IMR-90 (cell line): Measurements from ENCODE around the gene UNK. TPM values are rescaled to one million over a fixed set of nuclear protein-coding genes. Genes with fewer than 3 reads are reported as not detected.

Source experiments
- ATAC-seq: fragments of 200-7000 bp; cut with Tn5 transposase; 2 replicates; pipeline ENCODE4 v1.9.1; 2020; ENCODE audit warnings: low read depth, mild to moderate bottlenecking, moderate library complexity
- BruUV-seq: library from RNA; stranded (reverse); fragments of 400-500 nt; replicated peaks from 2 replicates; lab custom pipeline; 2021; lab: Mats Ljungman, UMichigan
- CTCF ChIA-PET: fragments of 300-600 bp; formaldehyde crosslinking; extraction: SDS; loops from one replicate; lab custom pipeline; 2021; ENCODE audit warnings: antibody characterized with exemption; lab: Yijun Ruan, JAX
- POLR2A ChIA-PET: fragments of 300-600 bp; sonication (Branson Sonifier 250); formaldehyde crosslinking; loops from one replicate; lab custom pipeline; 2022; ENCODE audit warnings: antibody characterized with exemption; ENCODE audit not compliant: unreplicated experiment; lab: Charles Lee
- DNase-seq: peaks from one replicate; pipeline ENCODE4 v3.0.0; 2013
- H2AFZ ChIP-seq: replicated peaks from 2 replicates; pipeline ENCODE3; 2013; ENCODE audit warnings: low read length, mild to moderate bottlenecking; ENCODE audit not compliant: poor library complexity
- H2AK5ac ChIP-seq: 2 replicates; pipeline ENCODE4 v1.6.1; 2013; ENCODE audit warnings: low read depth, low read length, inconsistent platforms
- H2AK9ac ChIP-seq: replicated peaks from 2 replicates; pipeline ENCODE3; 2013; ENCODE audit warnings: mild to moderate bottlenecking, low read depth, low read length, moderate library complexity; ENCODE audit not compliant: poor library complexity
- H2BK120ac ChIP-seq: 2 replicates; pipeline ENCODE4 v1.6.1; 2013; ENCODE audit warnings: low read depth, low read length, inconsistent platforms
- H2BK15ac ChIP-seq: 3 replicates; pipeline ENCODE4 v1.6.1; 2013; ENCODE audit warnings: low read depth, low read length, inconsistent platforms
- H2BK20ac ChIP-seq: 2 replicates; pipeline ENCODE4 v1.6.1; 2013; ENCODE audit warnings: low read depth, mild to moderate bottlenecking, inconsistent platforms, low read length, moderate library complexity
- H2BK5ac ChIP-seq: 2 replicates; pipeline ENCODE4 v1.6.1; 2013; ENCODE audit warnings: mild to moderate bottlenecking, low read depth, low read length, inconsistent platforms; ENCODE audit not compliant: poor library complexity, severe bottlenecking
- H3K14ac ChIP-seq: replicated peaks from 2 replicates; pipeline ENCODE4 v1.6.1; 2013; ENCODE audit warnings: low read depth, low read length, inconsistent platforms
- H3K18ac ChIP-seq: 2 replicates; pipeline ENCODE4 v1.6.1; 2013; ENCODE audit warnings: low read depth, low read length, control low read depth
- H3K23ac ChIP-seq: 2 replicates; pipeline ENCODE4 v1.6.1; 2013; ENCODE audit warnings: low read depth, low read length, inconsistent platforms
- H3K27ac ChIP-seq: 2 replicates; pipeline ENCODE4 v1.5.1; 2013; ENCODE audit warnings: mild to moderate bottlenecking, control low read depth, low read length; ENCODE audit not compliant: insufficient read depth
- H3K27me3 ChIP-seq: 2 replicates; pipeline ENCODE4 v1.6.1; 2013; ENCODE audit warnings: low read length; ENCODE audit not compliant: control insufficient read depth, insufficient read depth
- H3K36me3 ChIP-seq: 2 replicates; pipeline ENCODE4 v1.6.1; 2013; ENCODE audit warnings: low read length, mixed read lengths; ENCODE audit not compliant: control insufficient read depth, insufficient read depth
- H3K4ac ChIP-seq: 2 replicates; pipeline ENCODE4 v1.6.1; 2013; ENCODE audit warnings: low read depth, low read length, inconsistent platforms
- H3K4me1 ChIP-seq: 2 replicates; pipeline ENCODE4 v1.6.1; 2013; ENCODE audit warnings: low read length, mixed read lengths; ENCODE audit not compliant: control insufficient read depth, insufficient read depth
- H3K4me2 ChIP-seq: 2 replicates; pipeline ENCODE4 v1.6.1; 2013; ENCODE audit warnings: low read depth, mild to moderate bottlenecking, control low read depth, low read length, moderate library complexity
- H3K4me3 ChIP-seq: 2 replicates; pipeline ENCODE4 v1.5.1; 2013; ENCODE audit warnings: low read depth, mild to moderate bottlenecking, control low read depth, low read length, moderate library complexity; ENCODE audit not compliant: insufficient read depth
- H3K56ac ChIP-seq: 2 replicates; pipeline ENCODE4 v1.6.1; 2013; ENCODE audit warnings: low read length, inconsistent platforms; ENCODE audit not compliant: insufficient read depth; ENCODE audit errors: extremely low read depth
- H3K79me1 ChIP-seq, 2 experiments: 2 replicates each; pipeline ENCODE4 v1.6.1; 2013; ENCODE audit warnings: low read length in 2 of 2, inconsistent platforms in 1 of 2, low read depth in 1 of 2
- H3K9ac ChIP-seq: 2 replicates; pipeline ENCODE4 v1.6.1; 2013; ENCODE audit warnings: low read depth, low read length, control low read depth
- H3K9me1 ChIP-seq: 2 replicates; pipeline ENCODE4 v1.6.1; 2013; ENCODE audit warnings: low read length, inconsistent platforms; ENCODE audit not compliant: insufficient read depth
- H3K9me3 ChIP-seq: 2 replicates; pipeline ENCODE4 v1.6.1; 2013; ENCODE audit warnings: low read length; ENCODE audit not compliant: control insufficient read depth, insufficient read depth
- H4K20me1 ChIP-seq: 2 replicates; pipeline ENCODE4 v1.6.1; 2013; ENCODE audit warnings: low read length, inconsistent platforms; ENCODE audit not compliant: insufficient read depth
- H4K5ac ChIP-seq: 2 replicates; pipeline ENCODE4 v1.6.1; 2013; ENCODE audit warnings: mild to moderate bottlenecking, low read depth, low read length, control low read depth
- H4K8ac ChIP-seq, 2 experiments: 2 replicates each; pipeline ENCODE4 v1.6.1; 2013; ENCODE audit warnings: low read depth in 2 of 2, low read length in 2 of 2, control low read depth in 1 of 2, inconsistent platforms in 1 of 2
- H4K91ac ChIP-seq: 2 replicates; pipeline ENCODE4 v1.6.1; 2013; ENCODE audit warnings: low read depth, low read length, inconsistent platforms; ENCODE audit not compliant: insufficient read depth
- BHLHE40 ChIP-seq: fragments of 150-350 bp; IDR thresholded peaks from 2 replicates; pipeline ENCODE4 v1.6.1; 2016; ENCODE audit warnings: mild to moderate bottlenecking, low read depth, low read length
- CEBPB ChIP-seq: IDR thresholded peaks from 2 replicates; pipeline ENCODE4 v1.6.1; 2012; ENCODE audit warnings: low read depth, low read length, improper control_type of control experiment
- CHD1 ChIP-seq: IDR thresholded peaks from 2 replicates; pipeline ENCODE4 v1.6.1; 2012; ENCODE audit warnings: low read depth, low read length, improper control_type of control experiment
- FOS ChIP-seq: fragments of 150-350 bp; IDR thresholded peaks from 2 replicates; pipeline ENCODE4 v1.6.1; 2016; ENCODE audit warnings: low read depth, low read length
- NFE2L2 ChIP-seq: fragments of 150-350 bp; IDR thresholded peaks from 2 replicates; pipeline ENCODE4 v1.6.1; 2016; ENCODE audit warnings: low read depth, mild to moderate bottlenecking, low read length
- POLR2A ChIP-seq: IDR thresholded peaks from 2 replicates; pipeline ENCODE4 v1.6.1; 2012; ENCODE audit warnings: mild to moderate bottlenecking, low read depth, low read length
- RAD21 ChIP-seq: IDR thresholded peaks from 2 replicates; pipeline ENCODE4 v1.6.1; 2012; ENCODE audit warnings: low read length, improper control_type of control experiment
- RCOR1 ChIP-seq: IDR thresholded peaks from 2 replicates; pipeline ENCODE4 v1.6.1; 2012; ENCODE audit warnings: mild to moderate bottlenecking, low read length, improper control_type of control experiment; ENCODE audit not compliant: insufficient replicate concordance
- SMC3 ChIP-seq: fragments of 150-350 bp; IDR thresholded peaks from 2 replicates; pipeline ENCODE4 v1.6.1; 2016; ENCODE audit warnings: low read depth, mild to moderate bottlenecking, antibody characterized with exemption, low read length, moderate library complexity
- WGBS, 2 experiments: methylation state at CpG; one replicate each; pipeline versions ENCODE4 v1.1.5 to v1.1.7; 2013; ENCODE audit warnings: missing lambda C conversion rate in 2 of 2; ENCODE audit not compliant: insufficient read length in 1 of 2; ENCODE audit errors: extremely low coverage in 2 of 2; 5-methylcytosine and 5-hydroxymethylcytosine counted together
- dilution Hi-C: fragments of 300-500 bp; cut with HindIII; formaldehyde crosslinking; loops from one replicate; pipeline ENCODE4 v1.14.3; 2018; ENCODE audit warnings: low sequenced_read_pairs; ENCODE audit not compliant: unreplicated experiment
- in situ Hi-C: fragments of 300-500 bp; cut with MboI; formaldehyde crosslinking; loops from 3 replicates; pipeline ENCODE4 v1.14.3; 2019; ENCODE audit warnings: low sequenced_read_pairs, inconsistent platforms, mixed read lengths
- intact Hi-C: fragments of 100-400 bp; cut with micrococcal nuclease; formaldehyde crosslinking; loops from 2 replicates; pipeline ENCODE4 v1.10.0; 2022
- polyA plus RNA-seq, 3 experiments: library from polyadenylated mRNA; depleted of rRNA; stranded (reverse); fragments of >200 nt; gene quantifications; 2 replicates each; pipeline ENCODE4 v1.2.3, GENCODE V29; 2012; ENCODE audit warnings: low replicate concordance in 1 of 3
- total RNA-seq: library from RNA; depleted of rRNA; stranded (reverse); fragments of >200 nt; gene quantifications from 2 replicates; pipeline ENCODE4 v1.2.3, GENCODE V29; 2012
- TF ChIP-seq, protein P1 (sequence below): fragments of 150-350 bp; IDR thresholded peaks from 2 replicates; pipeline ENCODE4 v1.6.1; 2016; ENCODE audit warnings: low read depth, mild to moderate bottlenecking, low read length, moderate library complexity, borderline replicate concordance
- TF ChIP-seq, protein P2 (sequence below): fragments of 150-350 bp; IDR thresholded peaks from 2 replicates; pipeline ENCODE4 v1.6.1; 2017; ENCODE audit warnings: mild to moderate bottlenecking, antibody characterized with exemption, low read length, low read depth

The UNK gene
- total and polyA plus RNA-seq, 2 of the 4 experiments (the other 2 are of a cell fraction), result 15.4 to 17.3 TPM

DNA sequence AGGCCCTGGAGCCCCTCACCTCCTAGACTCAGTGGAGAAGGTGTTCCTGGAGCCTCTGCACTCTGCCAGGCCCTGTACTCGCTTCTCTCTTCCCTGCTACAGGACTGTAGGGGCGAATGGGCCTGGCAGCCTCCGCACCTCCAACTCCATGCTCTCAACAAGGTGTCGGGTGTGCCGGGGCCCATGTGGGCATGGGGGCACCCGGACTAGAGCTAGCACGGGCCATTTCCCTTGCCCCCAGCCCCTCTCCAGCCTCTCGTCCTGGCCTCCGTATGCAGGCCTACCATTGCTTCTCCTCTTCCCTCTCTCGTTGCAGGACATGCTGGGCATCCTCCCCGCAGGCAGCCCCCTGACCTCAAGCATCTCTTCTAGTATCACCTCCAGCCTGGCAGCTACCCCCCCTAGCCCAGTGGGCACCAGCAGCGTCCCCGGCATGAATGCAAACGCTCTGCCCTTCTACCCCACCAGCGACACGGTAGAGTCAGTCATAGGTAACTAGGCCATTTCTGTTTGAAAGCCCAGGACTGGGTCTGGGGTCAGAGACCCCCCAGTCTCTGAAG, 33.8 kb downstream of the UNK start:
- intact Hi-C loops, result no loop called here
- Histone ChIP-seq H2AFZ (no peak overlapping the region), H3K14ac (no peak overlapping the region), H3K27ac (no peak overlapping the region), H4K20me1 (0 out of 2 replicates have a peak, but pooled peaks cover 6% of the 10 kb centered on the region), H2BK120ac (no peak overlapping the region), H3K9me1 (peaks cover 11% of the 10 kb centered on the region; the same call in 1 of the 2 replicates), H2BK15ac (no peak overlapping the region), H2BK5ac (no peak overlapping the region), H4K8ac (no peak overlapping the region), H3K79me1 (peaks cover 5 to 21% of the 10 kb centered on the region in 2 experiments; a peak in 3 of 4 replicates), H3K27me3 (no peaks in the 10 kb centered on the region), H4K91ac (no peak overlapping the region), H3K4ac (no peak overlapping the region), H3K9ac (no peak overlapping the region), H2BK20ac (no peak overlapping the region), H3K4me2 (no peak overlapping the region), H3K4me1 (peaks cover 7% of the 10 kb centered on the region), H3K23ac (no peak overlapping the region), H3K4me3 (no peak overlapping the region), H3K56ac (no peak overlapping the region), H4K5ac (no peak overlapping the region), H3K18ac (no peak overlapping the region), H2AK5ac (no peak overlapping the region), H3K36me3 (peaks cover 76% of the 10 kb centered on the region), H3K9me3 (no peaks in the 10 kb centered on the region), H2AK9ac (no peak overlapping the region)
- WGBS, 2 experiments, result 90% methylated on average over 2 of the region's 16 CpGs; no CpG with 5 or more reads in 1 of the 2 experiments
- DNase-seq, result no peak
- in situ Hi-C loops, result no loop called here
- TF ChIP-seq POLR2A, result no peak
- TF ChIP-seq FOS, result no peak
- TF ChIP-seq RCOR1, result no peak
- TF ChIP-seq, protein P1, sequence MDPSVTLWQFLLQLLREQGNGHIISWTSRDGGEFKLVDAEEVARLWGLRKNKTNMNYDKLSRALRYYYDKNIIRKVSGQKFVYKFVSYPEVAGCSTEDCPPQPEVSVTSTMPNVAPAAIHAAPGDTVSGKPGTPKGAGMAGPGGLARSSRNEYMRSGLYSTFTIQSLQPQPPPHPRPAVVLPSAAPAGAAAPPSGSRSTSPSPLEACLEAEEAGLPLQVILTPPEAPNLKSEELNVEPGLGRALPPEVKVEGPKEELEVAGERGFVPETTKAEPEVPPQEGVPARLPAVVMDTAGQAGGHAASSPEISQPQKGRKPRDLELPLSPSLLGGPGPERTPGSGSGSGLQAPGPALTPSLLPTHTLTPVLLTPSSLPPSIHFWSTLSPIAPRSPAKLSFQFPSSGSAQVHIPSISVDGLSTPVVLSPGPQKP, result no peak
- TF ChIP-seq, protein P2, sequence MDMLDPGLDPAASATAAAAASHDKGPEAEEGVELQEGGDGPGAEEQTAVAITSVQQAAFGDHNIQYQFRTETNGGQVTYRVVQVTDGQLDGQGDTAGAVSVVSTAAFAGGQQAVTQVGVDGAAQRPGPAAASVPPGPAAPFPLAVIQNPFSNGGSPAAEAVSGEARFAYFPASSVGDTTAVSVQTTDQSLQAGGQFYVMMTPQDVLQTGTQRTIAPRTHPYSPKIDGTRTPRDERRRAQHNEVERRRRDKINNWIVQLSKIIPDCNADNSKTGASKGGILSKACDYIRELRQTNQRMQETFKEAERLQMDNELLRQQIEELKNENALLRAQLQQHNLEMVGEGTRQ, result no peak
- TF ChIP-seq SMC3, result no peak
- TF ChIP-seq CEBPB, result no peak
- no peak for TF ChIP-seq BHLHE40
- TF ChIP-seq CHD1, result no peak
- no peak for TF ChIP-seq RAD21
- TF ChIP-seq NFE2L2, result no peak
- no TSS peak for BruUV-seq
- ChIA-PET POLR2A (no interaction called here), CTCF (no interaction called here)
- ATAC-seq, result no peak
- dilution Hi-C loops, result no loop called here
